Transverse colon (tissue), 4 donors: ENCODE results near the gene C15orf40. TPM values are rescaled to one million over a fixed set of nuclear protein-coding genes. Genes with fewer than 3 reads are reported as not detected.
"Not testable (repeated sequence)": the region's sequence is repeated elsewhere in the genome, so short reads cannot be mapped to it uniquely, and the experiment has no call there.

ENCODE experiments used
- DNase-seq: peaks from one replicate; pipeline ENCODE4 v3.0.0-alpha.2; 2019
- H3K27ac ChIP-seq, 4 donors: fragments of 200-600 bp; sonication (generic); 2 replicates each; pipeline ENCODE4 v1.5.1; 2016 to 2018; ENCODE audit warnings: inconsistent platforms in 4 of 4
- H3K27me3 ChIP-seq: fragments of 200-600 bp; sonication (generic); 2 replicates; pipeline ENCODE4 v1.5.1; 2017; ENCODE audit warnings: inconsistent platforms
- H3K36me3 ChIP-seq, 4 donors: fragments of 200-600 bp; sonication (generic); 2 replicates each; pipeline ENCODE4 v1.5.1; 2017 to 2019; ENCODE audit warnings: inconsistent platforms in 4 of 4
- H3K4me1 ChIP-seq, 4 donors: fragments of 200-600 bp; sonication (generic); 2 replicates each; pipeline ENCODE4 v1.5.1; 2017 to 2020; ENCODE audit warnings: inconsistent platforms in 4 of 4
- H3K4me3 ChIP-seq, 4 donors: fragments of 200-600 bp; sonication (generic); 1 replicate in 1 of 4; 2 replicates in 3 of 4; pipeline versions ENCODE4 v1.5.1 to v1.6.1; 2017 to 2019; ENCODE audit warnings: inconsistent platforms in 4 of 4
- H3K9me3 ChIP-seq, 2 donors: fragments of 200-600 bp; sonication (generic); 2 replicates each; pipeline ENCODE4 v1.5.1; 2017 to 2019; ENCODE audit warnings: inconsistent platforms in 2 of 2
- CTCF ChIP-seq, 5 experiments: fragments of 200-600 bp in 3 of 5; fragments of 450-650 bp in 2 of 5; sonication (generic) in 3 of 5; IDR thresholded peaks; 1 replicate in 2 of 5; 2 replicates in 3 of 5; pipeline ENCODE4 v1.5.1; 2016 to 2017; ENCODE audit warnings: antibody characterized with exemption in 5 of 5, inconsistent platforms in 3 of 5, mild to moderate bottlenecking in 2 of 5, moderate library complexity in 1 of 5
- EP300 ChIP-seq: sonication (generic); formaldehyde crosslinking; IDR thresholded peaks from one replicate; pipeline ENCODE4 v1.6.1; 2017; ENCODE audit warnings: antibody characterized with exemption, low read depth
- POLR2A ChIP-seq: fragments of 450-650 bp; IDR thresholded peaks from one replicate; pipeline ENCODE4 v1.6.1; 2016; ENCODE audit warnings: antibody characterized with exemption, mild to moderate bottlenecking, moderate library complexity
- POLR2AphosphoS5 ChIP-seq, 3 donors: sonication (generic); formaldehyde crosslinking; IDR thresholded peaks; one replicate each; pipeline ENCODE4 v1.6.1; 2016; ENCODE audit warnings: antibody characterized with exemption in 3 of 3
- WGBS, 2 donors: methylation state at CpG; one replicate each; pipeline ENCODE4 v1.1.5; 2018; ENCODE audit warnings: low coverage in 1 of 2; 5-methylcytosine and 5-hydroxymethylcytosine counted together
- in situ Hi-C, 4 donors: fragments of 200-750 bp; cut with MboI; loops; one replicate each; pipeline versions ENCODE4 v1.15.0 to v1.15.1; 2017; ENCODE audit warnings: low sequenced_read_pairs in 3 of 4, low pct_ligation_motif_present in 1 of 4, low pct_unique_long_range_greater_than_20kb in 1 of 4
- intact Hi-C: fragments of 100-400 bp; cut with DNase I; formaldehyde crosslinking; loops from one replicate; pipeline ENCODE4 v1.15.1; 2023; ENCODE audit warnings: low total_unique reads
- total RNA-seq, 4 donors: library from RNA; depleted of rRNA; stranded (reverse); fragments of >200 nt; gene quantifications; one replicate each; pipeline ENCODE4 v1.1.0, GENCODE V29; 2016

The C15orf40 gene
- total RNA-seq, 4 donors from 2014 or later: 10.6 to 42.8 (median 18.9) TPM

- Histone ChIP-seq H3K4me1 (no peaks in the 10 kb centered on the region), H3K4me3 (no peak overlapping the region), H3K36me3 (no peaks in the 10 kb centered on the region), H3K9me3 (no peaks in the 10 kb centered on the region), H3K27me3 (no peaks in the 10 kb centered on the region), H3K27ac (no peak overlapping the region)
- TF ChIP-seq POLR2AphosphoS5 (IDR thresholded peaks at IDR 0.05): no peak
- no peak for TF ChIP-seq POLR2A
- TF ChIP-seq EP300: no peak
- TF ChIP-seq CTCF (IDR thresholded peaks at IDR 0.05): no peak
- DNase-seq: no peak
- intact Hi-C loops: no loop called here
- in situ Hi-C loops: no loop called here
- WGBS, 2 donors: 90 to 100% methylated on average over 1 to 5 of the region's 5 CpGs
Observed at GRCh38 chr15:82944056-82944455, 67.4 kb downstream of the C15orf40 start.

- 43 to 66% methylated on average over 1 to 3 of the region's 3 CpGs for WGBS, 2 donors
- Histone ChIP-seq H3K4me1 (no peaks in the 10 kb centered on the region), H3K27ac (no peak overlapping the region), H3K27me3 (no peaks in the 10 kb centered on the region), H3K9me3 (no peaks in the 10 kb centered on the region), H3K36me3 (no peaks in the 10 kb centered on the region), H3K4me3 (no peak overlapping the region)
- intact Hi-C loops (no loop called here), in situ Hi-C loops (no loop called here)
- TF ChIP-seq POLR2A: no peak
- no peak for TF ChIP-seq EP300
- no peak for TF ChIP-seq POLR2AphosphoS5 (IDR thresholded peaks at IDR 0.05)
- TF ChIP-seq CTCF (IDR thresholded peaks at IDR 0.05): no peak
- DNase-seq: no peak
Observed at GRCh38 chr15:82943176-82943575, 68.3 kb downstream of the C15orf40 start.

- intact Hi-C loops (no loop called here), in situ Hi-C loops (no loop called here)
- Histone ChIP-seq H3K9me3 (no peaks in the 10 kb centered on the region), H3K4me1 (no peaks in the 10 kb centered on the region), H3K27me3 (no peaks in the 10 kb centered on the region), H3K36me3 (no peaks in the 10 kb centered on the region), H3K4me3 (no peak overlapping the region), H3K27ac (no peak overlapping the region)
- 74% methylated on average over 8 of the region's 8 CpGs; no CpG with 5 or more reads in 1 of the 2 donors for WGBS, 2 donors
- TF ChIP-seq CTCF (IDR thresholded peaks at IDR 0.05): no peak
- no peak for TF ChIP-seq EP300
- TF ChIP-seq POLR2AphosphoS5 (IDR thresholded peaks at IDR 0.05): no peak
- no peak for TF ChIP-seq POLR2A
- DNase-seq: no peak
Observed at GRCh38 chr15:82942691-82943090, 68.7 kb downstream of the C15orf40 start.

GRCh38 chr15:82939678-82940077, 71.8 kb downstream of the C15orf40 start:
- H3K4me3 ChIP-seq, DNase-seq: not testable (repeated sequence)
- intact Hi-C loops: loop anchor here (2.0 kb wide), 1 partner anchor 35 kb away; no protein-coding TSS in a partner anchor

More at GRCh38 chr15:82939678-82940077, 71.8 kb downstream of the C15orf40 start:
- WGBS, 2 donors: 93 to 96% methylated on average over 6 of the region's 6 CpGs
- H3K27me3 ChIP-seq, H3K4me1 ChIP-seq, H3K36me3 ChIP-seq, in situ Hi-C loops, H3K27ac ChIP-seq, H3K9me3 ChIP-seq: not testable (repeated sequence)

Other genes with a start within 250 kb of the C15orf40 start
- gene FSD2, start 205.6 kb downstream of the C15orf40 start, total RNA-seq: not detected
- gene WHAMM, start 202.0 kb downstream of the C15orf40 start, total RNA-seq: 10 to 100 TPM in 1 of 4 donors, 1 to 10 TPM in 3; 6.4 to 14.2 (median 8.8) TPM
- 10 to 100 TPM in 1 of 4 donors, 1 to 10 TPM in 2, under 1 TPM in 1; 0.40 to 25.1 (median 6.1) TPM for gene HOMER2, start 58.9 kb downstream of the C15orf40 start, total RNA-seq
- gene RAMAC, start 25.4 kb downstream of the C15orf40 start, total RNA-seq: 10 to 100 TPM in 2 of 4 donors, 1 to 10 TPM in 2; 2.6 to 16.8 (median 10.6) TPM
- 10 to 100 TPM; 65.7 to 96.1 (median 74.1) TPM for gene BTBD1, start 55.6 kb upstream of the C15orf40 start, total RNA-seq
- gene TM6SF1, start 96.0 kb upstream of the C15orf40 start, total RNA-seq: 1 to 10 TPM in 1 of 4 donors, under 1 TPM in 1, not detected in 2; 0.96 to 1.7 TPM
- gene HDGFL3, start 196.2 kb upstream of the C15orf40 start, total RNA-seq: 10 to 100 TPM in 1 of 4 donors, 1 to 10 TPM in 3; 2.6 to 16.5 (median 5.2) TPM